WTC11 (cell line): ENCODE data around the gene PREP.

ENCODE experiments used
- ATF1 ChIP-seq: sonication (generic); formaldehyde crosslinking; IDR thresholded peaks from 2 replicates; pipeline ENCODE4 v1.8.1; 2023; ENCODE audit warnings: mild to moderate bottlenecking, moderate library complexity, missing genetic modification reagents
- CTCF ChIP-seq: fragments of 200-600 bp; IDR thresholded peaks from 2 replicates; pipeline ENCODE4 v1.8.0; 2022; ENCODE audit warnings: antibody characterized with exemption
- E2F5 ChIP-seq: sonication (generic); formaldehyde crosslinking; IDR thresholded peaks from 2 replicates; pipeline ENCODE4 v1.8.1; 2022; ENCODE audit warnings: mild to moderate bottlenecking, moderate library complexity, missing genetic modification reagents

DNA sequence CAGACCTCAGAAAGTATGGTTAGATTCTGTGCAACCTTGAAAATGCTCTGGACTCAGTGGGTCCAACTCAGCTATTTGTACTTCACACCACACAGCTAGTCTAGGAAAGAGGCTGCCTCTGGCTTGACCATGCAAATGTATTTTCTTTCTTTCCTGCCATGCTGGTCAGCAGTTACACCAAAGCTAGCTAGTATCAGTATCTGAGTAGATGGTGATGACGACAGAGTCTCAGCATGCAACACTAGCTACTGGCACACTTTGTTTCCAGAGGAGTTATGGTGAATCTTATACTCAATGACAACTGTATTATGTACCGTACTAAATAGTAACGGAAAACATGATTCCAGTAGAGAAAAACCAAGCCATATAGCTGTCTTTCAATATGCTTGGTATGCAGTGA, 126.5 kb downstream of the PREP start:
- no peak for TF ChIP-seq ATF1
- no peak for TF ChIP-seq CTCF
- no peak for TF ChIP-seq E2F5 (CRISPR knock-in tag)
